IMR-90 (cell line): ENCODE results near the gene TMEM8B. TPM values are rescaled to one million over a fixed set of nuclear protein-coding genes. Genes with fewer than 3 reads are reported as not detected.

Source experiments
- ATAC-seq: fragments of 200-7000 bp; cut with Tn5 transposase; 2 replicates; pipeline ENCODE4 v1.9.1; 2020; ENCODE audit warnings: low read depth, mild to moderate bottlenecking, moderate library complexity
- BruUV-seq: library from RNA; stranded (reverse); fragments of 400-500 nt; replicated peaks from 2 replicates; lab custom pipeline; 2021; lab: Mats Ljungman, UMichigan
- CTCF ChIA-PET: fragments of 300-600 bp; formaldehyde crosslinking; extraction: SDS; loops from one replicate; lab custom pipeline; 2021; ENCODE audit warnings: antibody characterized with exemption; lab: Yijun Ruan, JAX
- POLR2A ChIA-PET: fragments of 300-600 bp; sonication (Branson Sonifier 250); formaldehyde crosslinking; loops from one replicate; lab custom pipeline; 2022; ENCODE audit warnings: antibody characterized with exemption; ENCODE audit not compliant: unreplicated experiment; lab: Charles Lee
- DNase-seq: peaks from one replicate; pipeline ENCODE4 v3.0.0; 2013
- H2AFZ ChIP-seq: replicated peaks from 2 replicates; pipeline ENCODE3; 2013; ENCODE audit warnings: low read length, mild to moderate bottlenecking; ENCODE audit not compliant: poor library complexity
- H2AK5ac ChIP-seq: 2 replicates; pipeline ENCODE4 v1.6.1; 2013; ENCODE audit warnings: low read depth, low read length, inconsistent platforms
- H2AK9ac ChIP-seq: replicated peaks from 2 replicates; pipeline ENCODE3; 2013; ENCODE audit warnings: mild to moderate bottlenecking, low read depth, low read length, moderate library complexity; ENCODE audit not compliant: poor library complexity
- H2BK120ac ChIP-seq: 2 replicates; pipeline ENCODE4 v1.6.1; 2013; ENCODE audit warnings: low read depth, low read length, inconsistent platforms
- H2BK15ac ChIP-seq: 3 replicates; pipeline ENCODE4 v1.6.1; 2013; ENCODE audit warnings: low read depth, low read length, inconsistent platforms
- H2BK20ac ChIP-seq: 2 replicates; pipeline ENCODE4 v1.6.1; 2013; ENCODE audit warnings: low read depth, mild to moderate bottlenecking, inconsistent platforms, low read length, moderate library complexity
- H2BK5ac ChIP-seq: 2 replicates; pipeline ENCODE4 v1.6.1; 2013; ENCODE audit warnings: mild to moderate bottlenecking, low read depth, low read length, inconsistent platforms; ENCODE audit not compliant: poor library complexity, severe bottlenecking
- H3K14ac ChIP-seq: replicated peaks from 2 replicates; pipeline ENCODE4 v1.6.1; 2013; ENCODE audit warnings: low read depth, low read length, inconsistent platforms
- H3K18ac ChIP-seq: 2 replicates; pipeline ENCODE4 v1.6.1; 2013; ENCODE audit warnings: low read depth, low read length, control low read depth
- H3K23ac ChIP-seq: 2 replicates; pipeline ENCODE4 v1.6.1; 2013; ENCODE audit warnings: low read depth, low read length, inconsistent platforms
- H3K27ac ChIP-seq: 2 replicates; pipeline ENCODE4 v1.5.1; 2013; ENCODE audit warnings: mild to moderate bottlenecking, control low read depth, low read length; ENCODE audit not compliant: insufficient read depth
- H3K27me3 ChIP-seq: 2 replicates; pipeline ENCODE4 v1.6.1; 2013; ENCODE audit warnings: low read length; ENCODE audit not compliant: control insufficient read depth, insufficient read depth
- H3K36me3 ChIP-seq: 2 replicates; pipeline ENCODE4 v1.6.1; 2013; ENCODE audit warnings: low read length, mixed read lengths; ENCODE audit not compliant: control insufficient read depth, insufficient read depth
- H3K4ac ChIP-seq: 2 replicates; pipeline ENCODE4 v1.6.1; 2013; ENCODE audit warnings: low read depth, low read length, inconsistent platforms
- H3K4me1 ChIP-seq: 2 replicates; pipeline ENCODE4 v1.6.1; 2013; ENCODE audit warnings: low read length, mixed read lengths; ENCODE audit not compliant: control insufficient read depth, insufficient read depth
- H3K4me2 ChIP-seq: 2 replicates; pipeline ENCODE4 v1.6.1; 2013; ENCODE audit warnings: low read depth, mild to moderate bottlenecking, control low read depth, low read length, moderate library complexity
- H3K4me3 ChIP-seq: 2 replicates; pipeline ENCODE4 v1.5.1; 2013; ENCODE audit warnings: low read depth, mild to moderate bottlenecking, control low read depth, low read length, moderate library complexity; ENCODE audit not compliant: insufficient read depth
- H3K56ac ChIP-seq: 2 replicates; pipeline ENCODE4 v1.6.1; 2013; ENCODE audit warnings: low read length, inconsistent platforms; ENCODE audit not compliant: insufficient read depth; ENCODE audit errors: extremely low read depth
- H3K79me1 ChIP-seq, 2 experiments: 2 replicates each; pipeline ENCODE4 v1.6.1; 2013; ENCODE audit warnings: low read length in 2 of 2, inconsistent platforms in 1 of 2, low read depth in 1 of 2
- H3K9ac ChIP-seq: 2 replicates; pipeline ENCODE4 v1.6.1; 2013; ENCODE audit warnings: low read depth, low read length, control low read depth
- H3K9me1 ChIP-seq: 2 replicates; pipeline ENCODE4 v1.6.1; 2013; ENCODE audit warnings: low read length, inconsistent platforms; ENCODE audit not compliant: insufficient read depth
- H3K9me3 ChIP-seq: 2 replicates; pipeline ENCODE4 v1.6.1; 2013; ENCODE audit warnings: low read length; ENCODE audit not compliant: control insufficient read depth, insufficient read depth
- H4K20me1 ChIP-seq: 2 replicates; pipeline ENCODE4 v1.6.1; 2013; ENCODE audit warnings: low read length, inconsistent platforms; ENCODE audit not compliant: insufficient read depth
- H4K5ac ChIP-seq: 2 replicates; pipeline ENCODE4 v1.6.1; 2013; ENCODE audit warnings: mild to moderate bottlenecking, low read depth, low read length, control low read depth
- H4K8ac ChIP-seq, 2 experiments: 2 replicates each; pipeline ENCODE4 v1.6.1; 2013; ENCODE audit warnings: low read depth in 2 of 2, low read length in 2 of 2, control low read depth in 1 of 2, inconsistent platforms in 1 of 2
- H4K91ac ChIP-seq: 2 replicates; pipeline ENCODE4 v1.6.1; 2013; ENCODE audit warnings: low read depth, low read length, inconsistent platforms; ENCODE audit not compliant: insufficient read depth
- BHLHE40 ChIP-seq: fragments of 150-350 bp; IDR thresholded peaks from 2 replicates; pipeline ENCODE4 v1.6.1; 2016; ENCODE audit warnings: mild to moderate bottlenecking, low read depth, low read length
- CEBPB ChIP-seq: IDR thresholded peaks from 2 replicates; pipeline ENCODE4 v1.6.1; 2012; ENCODE audit warnings: low read depth, low read length, improper control_type of control experiment
- CHD1 ChIP-seq: IDR thresholded peaks from 2 replicates; pipeline ENCODE4 v1.6.1; 2012; ENCODE audit warnings: low read depth, low read length, improper control_type of control experiment
- CTCF ChIP-seq: conservative IDR thresholded peaks from 2 replicates; pipeline ENCODE4 v1.5.1; 2012; ENCODE audit warnings: mild to moderate bottlenecking, low read depth, low read length, improper control_type of control experiment
- FOS ChIP-seq: fragments of 150-350 bp; IDR thresholded peaks from 2 replicates; pipeline ENCODE4 v1.6.1; 2016; ENCODE audit warnings: low read depth, low read length
- MAFK ChIP-seq: IDR thresholded peaks from 2 replicates; pipeline ENCODE4 v1.6.1; 2012; ENCODE audit warnings: low read depth, low read length, improper control_type of control experiment
- MAZ ChIP-seq: IDR thresholded peaks from 2 replicates; pipeline ENCODE4 v1.6.1; 2012; ENCODE audit warnings: low read depth, mild to moderate bottlenecking, low read length, improper control_type of control experiment, moderate library complexity, borderline replicate concordance
- MXI1 ChIP-seq: IDR thresholded peaks from 2 replicates; pipeline ENCODE4 v1.6.1; 2012; ENCODE audit warnings: low read depth, mild to moderate bottlenecking, low read length, moderate library complexity, borderline replicate concordance
- NFE2L2 ChIP-seq: fragments of 150-350 bp; IDR thresholded peaks from 2 replicates; pipeline ENCODE4 v1.6.1; 2016; ENCODE audit warnings: low read depth, mild to moderate bottlenecking, low read length
- POLR2A ChIP-seq: IDR thresholded peaks from 2 replicates; pipeline ENCODE4 v1.6.1; 2012; ENCODE audit warnings: mild to moderate bottlenecking, low read depth, low read length
- RAD21 ChIP-seq: IDR thresholded peaks from 2 replicates; pipeline ENCODE4 v1.6.1; 2012; ENCODE audit warnings: low read length, improper control_type of control experiment
- RCOR1 ChIP-seq: IDR thresholded peaks from 2 replicates; pipeline ENCODE4 v1.6.1; 2012; ENCODE audit warnings: mild to moderate bottlenecking, low read length, improper control_type of control experiment; ENCODE audit not compliant: insufficient replicate concordance
- RFX5 ChIP-seq: IDR thresholded peaks from 2 replicates; pipeline ENCODE4 v1.8.0; 2012; ENCODE audit warnings: low read depth, mild to moderate bottlenecking, low read length, moderate library complexity
- SMC3 ChIP-seq: fragments of 150-350 bp; IDR thresholded peaks from 2 replicates; pipeline ENCODE4 v1.6.1; 2016; ENCODE audit warnings: low read depth, mild to moderate bottlenecking, antibody characterized with exemption, low read length, moderate library complexity
- USF2 ChIP-seq: fragments of 150-350 bp; IDR thresholded peaks from 2 replicates; pipeline ENCODE4 v1.6.1; 2017; ENCODE audit warnings: mild to moderate bottlenecking, antibody characterized with exemption, low read length, low read depth
- WGBS, 2 experiments: methylation state at CpG; one replicate each; pipeline versions ENCODE4 v1.1.5 to v1.1.7; 2013; ENCODE audit warnings: missing lambda C conversion rate in 2 of 2; ENCODE audit not compliant: insufficient read length in 1 of 2; ENCODE audit errors: extremely low coverage in 2 of 2; 5-methylcytosine and 5-hydroxymethylcytosine counted together
- dilution Hi-C: fragments of 300-500 bp; cut with HindIII; formaldehyde crosslinking; loops from one replicate; pipeline ENCODE4 v1.14.3; 2018; ENCODE audit warnings: low sequenced_read_pairs; ENCODE audit not compliant: unreplicated experiment
- in situ Hi-C: fragments of 300-500 bp; cut with MboI; formaldehyde crosslinking; loops from 3 replicates; pipeline ENCODE4 v1.14.3; 2019; ENCODE audit warnings: low sequenced_read_pairs, inconsistent platforms, mixed read lengths
- intact Hi-C: fragments of 100-400 bp; cut with micrococcal nuclease; formaldehyde crosslinking; loops from 2 replicates; pipeline ENCODE4 v1.10.0; 2022
- polyA plus RNA-seq, 3 experiments: library from polyadenylated mRNA; depleted of rRNA; stranded (reverse); fragments of >200 nt; gene quantifications; 2 replicates each; pipeline ENCODE4 v1.2.3, GENCODE V29; 2012; ENCODE audit warnings: low replicate concordance in 1 of 3
- total RNA-seq: library from RNA; depleted of rRNA; stranded (reverse); fragments of >200 nt; gene quantifications from 2 replicates; pipeline ENCODE4 v1.2.3, GENCODE V29; 2012
- TF ChIP-seq, protein P1 (sequence below): fragments of 150-350 bp; IDR thresholded peaks from 2 replicates; pipeline ENCODE4 v1.6.1; 2016; ENCODE audit warnings: low read depth, mild to moderate bottlenecking, low read length, moderate library complexity, borderline replicate concordance

TMEM8B gene
- total and polyA plus RNA-seq, 2 of the 4 experiments (the other 2 are of a cell fraction) = 0.72 to 8.3 TPM

- Histone ChIP-seq H3K4me2 (no peak overlapping the region), H3K14ac (no peak overlapping the region), H3K4me1 (peaks cover 29% of the 10 kb centered on the region), H3K27me3 (peaks cover 5% of the 10 kb centered on the region; the same call in 1 of the 2 replicates), H3K27ac (no peak overlapping the region), H3K18ac (no peak overlapping the region), H2BK15ac (no peak overlapping the region), H3K4me3 (no peak overlapping the region), H2BK5ac (no peak overlapping the region), H3K36me3 (no peaks in the 10 kb centered on the region), H2AK5ac (no peak overlapping the region), H3K9me1 (peaks cover 14% of the 10 kb centered on the region), H2BK20ac (no peak overlapping the region), H3K23ac (no peak overlapping the region), H4K8ac (no peak overlapping the region), H2BK120ac (no peak overlapping the region), H2AK9ac (no peak overlapping the region), H2AFZ (no peak overlapping the region), H4K91ac (no peak overlapping the region), H3K9ac (no peak overlapping the region), H3K56ac (no peak overlapping the region), H4K20me1 (no peaks in the 10 kb centered on the region), H3K4ac (no peak overlapping the region), H4K5ac (no peak overlapping the region), H3K9me3 (no peaks in the 10 kb centered on the region), H3K79me1 (peaks cover 0 to 16% of the 10 kb centered on the region in 2 experiments; a peak in 2 of 4 replicates)
- in situ Hi-C loops (loop anchor here (5.0 kb wide), 1 partner anchor 44 kb away; no protein-coding TSS in a partner anchor), dilution Hi-C loops (no loop called here), intact Hi-C loops (loop anchor here (1.0 kb wide), 2 partner anchors 42 to 120 kb away; no protein-coding TSS in a partner anchor)
- no peak for ATAC-seq
- TF ChIP-seq MAZ (no peak), NFE2L2 (no peak), SMC3 (peak; percentile 73), RAD21 (peak; percentile 73), RCOR1 (no peak), CHD1 (no peak), USF2 (no peak), MAFK (no peak), BHLHE40 (no peak), MXI1 (no peak), FOS (no peak), POLR2A (no peak), RFX5 (no peak), CEBPB (no peak), CTCF (peak; percentile 73)
- TF ChIP-seq, protein P1, sequence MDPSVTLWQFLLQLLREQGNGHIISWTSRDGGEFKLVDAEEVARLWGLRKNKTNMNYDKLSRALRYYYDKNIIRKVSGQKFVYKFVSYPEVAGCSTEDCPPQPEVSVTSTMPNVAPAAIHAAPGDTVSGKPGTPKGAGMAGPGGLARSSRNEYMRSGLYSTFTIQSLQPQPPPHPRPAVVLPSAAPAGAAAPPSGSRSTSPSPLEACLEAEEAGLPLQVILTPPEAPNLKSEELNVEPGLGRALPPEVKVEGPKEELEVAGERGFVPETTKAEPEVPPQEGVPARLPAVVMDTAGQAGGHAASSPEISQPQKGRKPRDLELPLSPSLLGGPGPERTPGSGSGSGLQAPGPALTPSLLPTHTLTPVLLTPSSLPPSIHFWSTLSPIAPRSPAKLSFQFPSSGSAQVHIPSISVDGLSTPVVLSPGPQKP = no peak
- no TSS peak for BruUV-seq
- ChIA-PET POLR2A (interaction anchor here (1.2 kb wide), 1 partner anchor 43 kb away, joined by 4 read pairs; no protein-coding TSS in a partner anchor), CTCF (interaction anchor here (0.6 to 1.6 kb wide), 9 partner anchors 8 to 264 kb away, joined by 3 to 20 read pairs (median 3); no protein-coding TSS in a partner anchor)
- no CpG with 5 or more reads among the region's 3 CpGs for WGBS, 2 experiments
- DNase-seq = peak; percentile 65
Observed at GRCh38 chr9:35903049-35903448, 74.0 kb downstream of the TMEM8B start.
